Ovary (tissue), 9 donors: ENCODE measurements around the gene ZHX3. TPM values are rescaled to one million over a fixed set of nuclear protein-coding genes. Genes with fewer than 3 reads are reported as not detected.

Source experiments
- DNase-seq, 5 donors: peaks; one replicate each; pipeline ENCODE4 v3.0.0-alpha.2; 2019 to 2020
- H3K27ac ChIP-seq, 2 donors: fragments of 200-600 bp; one replicate each; pipeline versions ENCODE4 v1.5.1 to v1.8.0; 2019 to 2022
- H3K27me3 ChIP-seq: fragments of 200-600 bp; one replicate; pipeline ENCODE4 v1.8.0; 2022
- H3K36me3 ChIP-seq: fragments of 200-600 bp; sonication (generic); one replicate; pipeline ENCODE4 v1.5.1; 2019
- H3K4me1 ChIP-seq: one replicate; pipeline ENCODE4 v1.8.1; 2013; ENCODE audit warnings: mild to moderate bottlenecking, moderate library complexity; ENCODE audit not compliant: insufficient read depth
- H3K4me3 ChIP-seq: fragments of 200-600 bp; sonication (generic); one replicate; pipeline ENCODE4 v1.5.1; 2017
- H3K9me3 ChIP-seq, 2 donors: fragments of 200-600 bp in 1 of 2; sonication (generic) in 1 of 2; one replicate each; pipeline versions ENCODE4 v1.5.1 to v1.8.1; 2013 to 2019; ENCODE audit warnings: mild to moderate bottlenecking in 1 of 2, moderate library complexity in 1 of 2
- EP300 ChIP-seq: sonication (generic); formaldehyde crosslinking; IDR thresholded peaks from one replicate; pipeline ENCODE4 v1.6.1; 2017; ENCODE audit warnings: antibody characterized with exemption
- POLR2A ChIP-seq: fragments of 450-650 bp; IDR thresholded peaks from one replicate; pipeline ENCODE4 v1.6.1; 2017; ENCODE audit warnings: antibody characterized with exemption, mild to moderate bottlenecking, moderate library complexity
- WGBS, 3 donors: extraction: QIAGEN DNeasy Blood & Tissue Kit in 1 of 3; methylation state at CpG; one replicate each; pipeline versions ENCODE4 v1.1.5 to v1.1.7; 2013 to 2017; 5-methylcytosine and 5-hydroxymethylcytosine counted together
- intact Hi-C, 4 donors: fragments of 100-400 bp; cut with DNase I; formaldehyde crosslinking; loops; one replicate each; pipeline versions ENCODE4 v1.11.0 to v1.15.1; 2022 to 2023
- polyA plus RNA-seq, 2 donors: library from polyadenylated mRNA; stranded (reverse); fragments of 200-250 nt in 1 of 2; fragments of 350-450 nt in 1 of 2; fragmentation: Illumina TruSeq in 1 of 2; extraction: RNeasy Lipid Tissue Mini Kit (QIAGEN cat#74804) in 1 of 2; gene quantifications; one replicate each; pipeline ENCODE4 v1.2.3, GENCODE V29; 2013 to 2014
- total RNA-seq, 7 donors: library from RNA; depleted of rRNA in 2 of 7; stranded (reverse); fragments of >200 nt in 2 of 7; fragmentation: NEBNext Ultra II Directional in 3 of 7; extraction: Animal tissue kit (Norgen Biotek cat#: 25700) in 3 of 7; gene quantifications; one replicate each; pipeline versions ENCODE4 v1.1.0 to v1.2.4, GENCODE V29; 2016 to 2023
- TF ChIP-seq, protein P1 (sequence below), 3 donors: fragments of 450-650 bp in 2 of 3; fragments of 200-600 bp in 1 of 3; IDR thresholded peaks; one replicate each; pipeline versions ENCODE4 v1.5.1 to v1.8.0; 2016 to 2022; ENCODE audit warnings: antibody characterized with exemption in 3 of 3, mild to moderate bottlenecking in 1 of 3
- donor health status: DM: no; HTN: no; CAD: no; lungs with moderate emphysema.
- donor health status: DM: no; HTN: no; CAD: no.
- donor health status: Bipolar disorder and iron deficiency.
- donor health status: DM: yes; HTN: yes; CAD: no.
- donor health status: DM: no; HTN: no; CAD: no.
- donor health status: DM: yes; HTN: yes; CAD: no.

ZHX3 gene
- total and polyA plus RNA-seq, 9 donors, result 17.5 to 72.0 (median 39.6) TPM

DNA sequence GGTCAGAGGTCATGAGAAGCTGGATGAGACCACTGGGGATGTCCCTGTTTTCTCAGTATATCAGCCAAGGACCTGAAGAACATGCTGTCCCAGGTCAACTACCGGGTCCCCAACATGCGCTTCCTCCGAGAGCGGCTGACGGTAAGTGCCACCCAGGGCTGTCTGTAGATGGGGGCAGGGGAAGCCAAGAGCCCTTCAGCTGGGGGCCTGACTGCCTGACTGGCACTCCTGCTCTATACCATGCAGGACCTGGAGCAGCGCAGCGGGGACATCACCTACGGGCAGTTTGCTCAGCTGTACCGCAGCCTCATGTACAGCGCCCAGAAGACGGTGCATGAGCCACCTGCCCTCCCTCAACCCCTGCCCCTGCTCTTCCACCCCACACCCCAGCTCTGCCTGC, 155.1 kb downstream of the ZHX3 start:
- H3K9me3 ChIP-seq, result no peaks in the 10 kb centered on the region
- no peak overlapping the region for H3K4me3 ChIP-seq
- DNase-seq, result no peak
- H3K27ac ChIP-seq, result no peak overlapping the region
- peaks cover 2% of the 10 kb centered on the region for H3K4me1 ChIP-seq
- WGBS, 3 donors, result 93 to 96% (median 94%) methylated on average over 11 of the region's 11 CpGs
- no peaks in the 10 kb centered on the region for H3K36me3 ChIP-seq
- H3K27me3 ChIP-seq, result no peaks in the 10 kb centered on the region
- intact Hi-C loops, result loop anchor here in 2 of 4 donors (10.0 kb wide), 2 partner anchors 62 to 242 kb away; no protein-coding TSS in a partner anchor
- TF ChIP-seq, protein P1, sequence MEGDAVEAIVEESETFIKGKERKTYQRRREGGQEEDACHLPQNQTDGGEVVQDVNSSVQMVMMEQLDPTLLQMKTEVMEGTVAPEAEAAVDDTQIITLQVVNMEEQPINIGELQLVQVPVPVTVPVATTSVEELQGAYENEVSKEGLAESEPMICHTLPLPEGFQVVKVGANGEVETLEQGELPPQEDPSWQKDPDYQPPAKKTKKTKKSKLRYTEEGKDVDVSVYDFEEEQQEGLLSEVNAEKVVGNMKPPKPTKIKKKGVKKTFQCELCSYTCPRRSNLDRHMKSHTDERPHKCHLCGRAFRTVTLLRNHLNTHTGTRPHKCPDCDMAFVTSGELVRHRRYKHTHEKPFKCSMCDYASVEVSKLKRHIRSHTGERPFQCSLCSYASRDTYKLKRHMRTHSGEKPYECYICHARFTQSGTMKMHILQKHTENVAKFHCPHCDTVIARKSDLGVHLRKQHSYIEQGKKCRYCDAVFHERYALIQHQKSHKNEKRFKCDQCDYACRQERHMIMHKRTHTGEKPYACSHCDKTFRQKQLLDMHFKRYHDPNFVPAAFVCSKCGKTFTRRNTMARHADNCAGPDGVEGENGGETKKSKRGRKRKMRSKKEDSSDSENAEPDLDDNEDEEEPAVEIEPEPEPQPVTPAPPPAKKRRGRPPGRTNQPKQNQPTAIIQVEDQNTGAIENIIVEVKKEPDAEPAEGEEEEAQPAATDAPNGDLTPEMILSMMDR (IDR thresholded peaks at IDR 0.05), result no peak
- TF ChIP-seq POLR2A, result no peak

DNA sequence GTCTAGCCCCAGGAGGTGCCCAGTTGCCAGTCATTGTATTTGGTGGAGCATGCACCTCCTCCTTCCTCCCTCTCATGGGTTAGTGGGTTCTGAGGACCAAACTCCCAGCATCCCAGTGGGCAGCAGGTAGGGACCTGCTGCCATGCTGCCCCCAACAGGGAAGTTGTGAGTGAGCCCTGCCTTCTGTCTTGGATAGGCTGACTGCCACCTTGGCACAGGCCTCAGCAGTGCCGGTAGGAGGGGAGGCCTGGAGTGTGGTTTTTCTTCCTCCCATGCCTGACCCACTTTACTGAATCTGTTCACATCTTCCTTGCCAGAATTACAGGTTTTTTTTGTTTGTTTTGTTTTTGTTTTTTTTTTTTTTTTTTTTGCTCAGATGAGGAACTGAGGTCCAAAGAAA, 155.6 kb downstream of the ZHX3 start:
- DNase-seq, result no peak
- WGBS, 3 donors, result 17 to 32% (median 22%) methylated on average over 1 of the region's 1 CpG
- no peak overlapping the region for H3K4me3 ChIP-seq
- H3K27ac ChIP-seq, result no peak overlapping the region
- peaks cover 3% of the 10 kb centered on the region for H3K4me1 ChIP-seq
- intact Hi-C loops, result loop anchor here in 2 of 4 donors (10.0 kb wide), 2 partner anchors 63 to 243 kb away; no protein-coding TSS in a partner anchor
- H3K27me3 ChIP-seq, result no peaks in the 10 kb centered on the region
- no peak for TF ChIP-seq EP300
- TF ChIP-seq, protein P1 (IDR thresholded peaks at IDR 0.05), result no peak
- no peak for TF ChIP-seq POLR2A
- H3K36me3 ChIP-seq, result no peaks in the 10 kb centered on the region
- no peaks in the 10 kb centered on the region for H3K9me3 ChIP-seq

DNA sequence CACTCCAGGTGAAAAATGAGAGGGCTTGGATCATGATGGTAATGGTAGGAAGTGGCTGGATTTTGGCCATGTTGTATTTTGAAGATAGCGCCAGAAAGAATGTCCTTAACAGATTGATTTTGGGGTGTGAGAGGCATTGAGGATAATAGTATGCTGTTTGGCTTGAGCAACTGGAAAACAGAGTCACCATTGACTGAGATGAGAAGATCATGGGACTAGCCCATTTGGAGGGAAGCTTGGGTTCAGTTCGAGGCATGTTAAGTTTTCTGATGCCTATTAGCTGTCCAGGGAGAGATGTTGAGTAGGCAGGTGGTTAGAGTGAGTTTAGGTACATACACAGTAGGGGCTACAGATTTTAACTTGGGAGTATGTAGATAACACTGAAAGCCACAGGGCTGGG, 156.8 kb downstream of the ZHX3 start:
- H3K27me3 ChIP-seq, result no peaks in the 10 kb centered on the region
- no peak for DNase-seq
- H3K27ac ChIP-seq, result no peak overlapping the region
- no peaks in the 10 kb centered on the region for H3K36me3 ChIP-seq
- intact Hi-C loops, result loop anchor here in 2 of 4 donors (10.0 kb wide), 2 partner anchors 64 to 244 kb away; no protein-coding TSS in a partner anchor
- H3K4me1 ChIP-seq, result peaks cover 6% of the 10 kb centered on the region
- WGBS, 3 donors, result 80 to 91% (median 81%) methylated on average over 2 of the region's 2 CpGs
- TF ChIP-seq, protein P1 (IDR thresholded peaks at IDR 0.05), result no peak
- TF ChIP-seq EP300 (no peak), POLR2A (no peak)
- no peak overlapping the region for H3K4me3 ChIP-seq
- no peaks in the 10 kb centered on the region for H3K9me3 ChIP-seq

DNA sequence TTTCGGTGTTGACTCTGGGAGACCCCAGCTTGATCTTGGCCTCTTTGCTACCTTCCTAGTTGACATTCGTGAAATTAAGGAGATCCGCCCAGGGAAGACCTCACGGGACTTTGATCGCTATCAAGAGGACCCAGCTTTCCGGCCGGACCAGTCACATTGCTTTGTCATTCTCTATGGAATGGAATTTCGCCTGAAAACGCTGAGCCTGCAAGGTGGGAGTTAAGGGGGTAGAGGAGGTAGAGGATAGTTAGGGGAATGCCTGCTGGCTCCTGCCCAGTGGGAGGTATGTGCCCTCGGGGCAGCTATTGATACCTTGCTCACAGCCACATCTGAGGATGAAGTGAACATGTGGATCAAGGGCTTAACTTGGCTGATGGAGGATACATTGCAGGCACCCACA, 158.0 kb downstream of the ZHX3 start:
- Histone ChIP-seq H3K4me3 (no peak overlapping the region), H3K36me3 (no peaks in the 10 kb centered on the region), H3K27me3 (no peaks in the 10 kb centered on the region), H3K27ac (no peak overlapping the region), H3K4me1 (peaks cover 12% of the 10 kb centered on the region), H3K9me3 (no peaks in the 10 kb centered on the region)
- intact Hi-C loops, result no loop called here
- TF ChIP-seq EP300 (no peak), POLR2A (no peak)
- TF ChIP-seq, protein P1 (IDR thresholded peaks at IDR 0.05), result no peak
- WGBS, 3 donors, result 86 to 90% (median 88%) methylated on average over 10 of the region's 10 CpGs
- DNase-seq, result no peak
